HEK293 (cell line): ENCODE data around the gene RASL12.

Experiments
- CTCF ChIA-PET: fragments of 350-600 bp; formaldehyde crosslinking; extraction: SDS; loops from one replicate; lab custom pipeline; 2021; ENCODE audit warnings: antibody characterized with exemption; lab: Yijun Ruan, JAX
- POLR2A ChIA-PET: fragments of 300-600 bp; formaldehyde crosslinking; extraction: SDS; loops from one replicate; lab custom pipeline; 2020; ENCODE audit warnings: antibody characterized with exemption, inconsistent platforms; lab: Yijun Ruan, JAX
- H3K27ac ChIP-seq: fragments of 200-500 bp; sonication (Bioruptor generic); 2 replicates; pipeline ENCODE4 v1.5.1; 2014; ENCODE audit warnings: low read depth, low read length, control low read depth, inconsistent platforms; ENCODE audit errors: extremely low read depth
- H3K36me3 ChIP-seq, 2 experiments: fragments of 200-500 bp in 1 of 2; sonication (Bioruptor generic) in 1 of 2; 1 replicate in 1 of 2; 2 replicates in 1 of 2; pipeline ENCODE4 v1.5.1; 2014 to 2017; ENCODE audit warnings: inconsistent platforms in 2 of 2, low read length in 2 of 2; ENCODE audit not compliant: control insufficient read depth in 2 of 2, insufficient read depth in 1 of 2
- H3K4me1 ChIP-seq: fragments of 200-500 bp; sonication (Bioruptor generic); 2 replicates; pipeline ENCODE4 v1.5.1; 2014; ENCODE audit warnings: mild to moderate bottlenecking, low read length, inconsistent platforms; ENCODE audit not compliant: control insufficient read depth, insufficient read depth
- H3K4me3 ChIP-seq: 2 replicates; pipeline ENCODE4 v1.5.1; 2011; ENCODE audit warnings: low read depth, mild to moderate bottlenecking, control low read depth, low read length, moderate library complexity
- H3K9me3 ChIP-seq: fragments of 200-500 bp; sonication (Bioruptor generic); 2 replicates; pipeline ENCODE4 v1.5.1; 2014; ENCODE audit warnings: low read depth, low read length, inconsistent platforms; ENCODE audit not compliant: control insufficient read depth, insufficient read depth
- ATF2 ChIP-seq: fragments of 450-650 bp; formaldehyde crosslinking; IDR thresholded peaks from 2 replicates; pipeline ENCODE4 v1.5.1; 2016; ENCODE audit warnings: missing biosample characterization, missing genetic modification characterization, low read depth
- PBX3 ChIP-seq: sonication (generic); formaldehyde crosslinking; IDR thresholded peaks from 2 replicates; pipeline ENCODE4 v1.8.1; 2022; ENCODE audit warnings: mild to moderate bottlenecking, moderate library complexity, missing genetic modification reagents
- ZBTB26 ChIP-seq: fragments of 450-650 bp; formaldehyde crosslinking; optimal IDR thresholded peaks from 2 replicates; pipeline ENCODE3; 2016; ENCODE audit warnings: missing biosample characterization, mild to moderate bottlenecking, missing genetic modification characterization
- ZEB2 ChIP-seq: fragments of 450-650 bp; formaldehyde crosslinking; IDR thresholded peaks from 2 replicates; pipeline ENCODE4 v1.5.1; 2016; ENCODE audit warnings: missing biosample characterization, missing genetic modification characterization
- ZNF132 ChIP-seq: fragments of 450-650 bp; formaldehyde crosslinking; IDR thresholded peaks from 2 replicates; pipeline ENCODE4 v1.5.1; 2017; ENCODE audit warnings: missing biosample characterization, missing genetic modification characterization, borderline replicate concordance
- ZNF146 ChIP-seq: fragments of 450-650 bp; formaldehyde crosslinking; IDR thresholded peaks from 2 replicates; pipeline ENCODE4 v1.5.1; 2016; ENCODE audit warnings: missing biosample characterization, missing genetic modification characterization
- ZNF148 ChIP-seq: fragments of 450-650 bp; formaldehyde crosslinking; IDR thresholded peaks from 2 replicates; pipeline ENCODE4 v1.5.0; 2017; ENCODE audit warnings: missing biosample characterization, missing genetic modification characterization, borderline replicate concordance
- ZNF19 ChIP-seq: fragments of 450-650 bp; formaldehyde crosslinking; IDR thresholded peaks from 2 replicates; pipeline ENCODE4; 2016; ENCODE audit warnings: missing biosample characterization, missing genetic modification characterization, low read depth
- ZNF23 ChIP-seq: fragments of 450-650 bp; formaldehyde crosslinking; IDR thresholded peaks from 2 replicates; pipeline ENCODE4 v1.5.1; 2016; ENCODE audit warnings: missing biosample characterization, missing genetic modification characterization, borderline replicate concordance
- ZNF248 ChIP-seq: fragments of 450-650 bp; formaldehyde crosslinking; IDR thresholded peaks from 2 replicates; pipeline ENCODE4 v1.5.1; 2017; ENCODE audit warnings: missing biosample characterization, missing genetic modification characterization
- ZNF341 ChIP-seq: fragments of 450-650 bp; formaldehyde crosslinking; IDR thresholded peaks from 2 replicates; pipeline ENCODE4; 2016; ENCODE audit warnings: low read depth, missing biosample characterization, missing genetic modification characterization
- ZNF391 ChIP-seq: fragments of 450-650 bp; formaldehyde crosslinking; IDR thresholded peaks from 2 replicates; pipeline ENCODE4 v1.5.1; 2016; ENCODE audit warnings: low read depth, missing biosample characterization, missing genetic modification characterization, borderline replicate concordance
- ZNF48 ChIP-seq: fragments of 450-650 bp; formaldehyde crosslinking; IDR thresholded peaks from 2 replicates; pipeline ENCODE4 v1.5.1; 2016; ENCODE audit warnings: missing biosample characterization, missing genetic modification characterization
- ZNF513 ChIP-seq: fragments of 450-650 bp; IDR thresholded peaks from 2 replicates; pipeline ENCODE4 v1.5.1; 2018; ENCODE audit warnings: missing biosample characterization, missing genetic modification characterization
- ZNF529 ChIP-seq: fragments of 450-650 bp; formaldehyde crosslinking; IDR thresholded peaks from 2 replicates; pipeline ENCODE4 v1.5.1; 2017; ENCODE audit warnings: missing genetic modification characterization, missing biosample characterization; ENCODE audit not compliant: insufficient replicate concordance
- ZNF585B ChIP-seq: fragments of 450-650 bp; formaldehyde crosslinking; IDR thresholded peaks from 2 replicates; pipeline ENCODE4 v1.5.1; 2016; ENCODE audit warnings: missing biosample characterization, missing genetic modification characterization
- ZNF645 ChIP-seq: fragments of 450-650 bp; formaldehyde crosslinking; IDR thresholded peaks from 2 replicates; pipeline ENCODE4; 2016; ENCODE audit warnings: missing biosample characterization, missing genetic modification characterization
- ZNF654 ChIP-seq: fragments of 450-650 bp; formaldehyde crosslinking; IDR thresholded peaks from 2 replicates; pipeline ENCODE4 v1.5.1; 2016; ENCODE audit warnings: low read depth, missing biosample characterization, missing genetic modification characterization
- ZNF707 ChIP-seq: fragments of 450-650 bp; formaldehyde crosslinking; IDR thresholded peaks from 2 replicates; pipeline ENCODE4 v1.5.1; 2016; ENCODE audit warnings: missing biosample characterization, missing genetic modification characterization
- ZNF776 ChIP-seq: fragments of 450-650 bp; formaldehyde crosslinking; IDR thresholded peaks from 2 replicates; pipeline ENCODE4 v1.5.0; 2017; ENCODE audit warnings: missing biosample characterization, missing genetic modification characterization, borderline replicate concordance
- ZNF830 ChIP-seq: fragments of 450-650 bp; IDR thresholded peaks from 2 replicates; pipeline ENCODE4 v1.5.0; 2018; ENCODE audit warnings: missing biosample characterization, missing genetic modification characterization, low read depth, mild to moderate bottlenecking, moderate library complexity
- ZSCAN18 ChIP-seq: fragments of 450-650 bp; formaldehyde crosslinking; IDR thresholded peaks from 2 replicates; pipeline ENCODE4 v1.5.1; 2016; ENCODE audit warnings: missing biosample characterization, missing genetic modification characterization

Gene RASL12

GRCh38 chr15:65040461-65040860, 27.3 kb downstream of the RASL12 start (continued):
- TF ChIP-seq ZNF248 (tag by site-specific recombination) (no peak), ZNF776 (no peak)

GRCh38 chr15:65038836-65039235, 29.0 kb downstream of the RASL12 start:
- no peaks in the 10 kb centered on the region for H3K36me3 ChIP-seq
- no peaks in the 10 kb centered on the region for H3K4me1 ChIP-seq
- ChIA-PET CTCF (interaction anchor here (1.2 to 2.0 kb wide), 3 partner anchors 16 to 229 kb away, joined by 3 to 8 read pairs (median 5); no protein-coding TSS in a partner anchor), POLR2A (no interaction called here)
- TF ChIP-seq ZNF148, result no peak
- TF ChIP-seq ZNF513 (tag by site-specific recombination), result no peak
- no peak for TF ChIP-seq ZEB2 (tag by site-specific recombination)
- no peak for TF ChIP-seq ZNF146
- no peak for TF ChIP-seq ZNF830 (tag by site-specific recombination)
- no peak for TF ChIP-seq ZSCAN18 (tag by site-specific recombination)
- TF ChIP-seq ZNF654 (tag by site-specific recombination), result no peak
- no peak overlapping the region for H3K4me3 ChIP-seq
- no peak overlapping the region for H3K27ac ChIP-seq
- no peaks in the 10 kb centered on the region for H3K9me3 ChIP-seq

GRCh38 chr15:65038428-65038827, 29.4 kb downstream of the RASL12 start:
- H3K36me3 ChIP-seq, result no peaks in the 10 kb centered on the region
- POLR2A ChIA-PET, result no interaction called here
- TF ChIP-seq ZNF585B (tag by site-specific recombination), result no peak
- TF ChIP-seq ZNF654 (tag by site-specific recombination), result no peak
- no peak for TF ChIP-seq ZNF391 (tag by site-specific recombination)
- no peak for TF ChIP-seq ZNF645 (tag by site-specific recombination)
- no peak for TF ChIP-seq ZNF341
- no peak for TF ChIP-seq ZNF23
- no peak for TF ChIP-seq ZBTB26 (tag by site-specific recombination)
- TF ChIP-seq ATF2 (tag by site-specific recombination), result no peak
- TF ChIP-seq ZNF48 (tag by site-specific recombination), result no peak
- no peak for TF ChIP-seq ZNF132 (tag by site-specific recombination)
- TF ChIP-seq ZNF19 (tag by site-specific recombination), result no peak
- no peak for TF ChIP-seq ZNF529 (tag by site-specific recombination)
- TF ChIP-seq PBX3 (CRISPR knock-in tag), result no peak
- TF ChIP-seq ZNF707 (tag by site-specific recombination), result no peak
- TF ChIP-seq, all 188 proteins: peak for 0
- Histone ChIP-seq H3K27ac (no peak overlapping the region), H3K4me1 (no peaks in the 10 kb centered on the region), H3K4me3 (no peak overlapping the region), H3K9me3 (no peaks in the 10 kb centered on the region)
- CTCF ChIA-PET, result interaction anchor here (1.4 to 2.0 kb wide), 2 partner anchors 16 to 63 kb away, joined by 5 to 8 read pairs; no protein-coding TSS in a partner anchor
